Keratinocyte (primary cell): ENCODE measurements around the gene FMN1. TPM values are rescaled to one million over a fixed set of nuclear protein-coding genes. Genes with fewer than 3 reads are reported as not detected.

Experiments
- DNase-seq: peaks from one replicate; pipeline ENCODE4 v3.0.0-alpha.2; 2011; ENCODE audit warnings: low read depth, missing footprints, low spot score
- FAIRE-seq: peaks from 2 replicates; lab custom pipeline; 2011; peaks lifted over from hg19 to GRCh38; lab: Jason Lieb, UNC
- H2AFZ ChIP-seq: 2 replicates; pipeline ENCODE4 v1.6.0; 2012; ENCODE audit warnings: low read length, control low read depth, inconsistent platforms; ENCODE audit not compliant: control insufficient read depth
- H3K27ac ChIP-seq: 2 replicates; pipeline ENCODE4 v1.5.1; 2011; ENCODE audit warnings: low read length; ENCODE audit not compliant: control insufficient read depth, insufficient read depth
- H3K27me3 ChIP-seq: 3 replicates; pipeline ENCODE4 v1.6.0; 2011; ENCODE audit warnings: low read length; ENCODE audit not compliant: control insufficient read depth, insufficient read depth; ENCODE audit errors: extremely low read depth
- H3K36me3 ChIP-seq, 2 experiments: 2 replicates in 1 of 2; 3 replicates in 1 of 2; pipeline ENCODE4 v1.5.1; 2011; ENCODE audit warnings: low read length in 2 of 2, mild to moderate bottlenecking in 1 of 2; ENCODE audit not compliant: control insufficient read depth in 2 of 2, insufficient read depth in 2 of 2; ENCODE audit errors: extremely low read depth in 1 of 2
- H3K4me1 ChIP-seq: 3 replicates; pipeline ENCODE4 v1.5.1; 2011; ENCODE audit warnings: low read length; ENCODE audit not compliant: control insufficient read depth, insufficient read depth; ENCODE audit errors: extremely low read depth
- H3K4me2 ChIP-seq: 3 replicates; pipeline ENCODE4 v1.6.0; 2011; ENCODE audit warnings: low read depth, low read length; ENCODE audit not compliant: control insufficient read depth, insufficient read depth; ENCODE audit errors: extremely low read depth
- H3K4me3 ChIP-seq, 3 experiments: fragments of 200-600 bp in 1 of 3; sonication (generic) in 1 of 3; 2 replicates in 2 of 3; 3 replicates in 1 of 3; pipeline ENCODE4 v1.5.1; 2011 to 2016; ENCODE audit warnings: low read length in 3 of 3, mild to moderate bottlenecking in 3 of 3, control low read depth in 2 of 3, inconsistent platforms in 1 of 3, low read depth in 1 of 3, mixed read lengths in 1 of 3, mixed run types in 1 of 3, moderate library complexity in 1 of 3; ENCODE audit not compliant: control insufficient read depth in 2 of 3, insufficient read depth in 2 of 3; ENCODE audit errors: extremely low read depth in 1 of 3
- H3K79me2 ChIP-seq: 2 replicates; pipeline ENCODE4 v1.6.0; 2012; ENCODE audit warnings: low read length; ENCODE audit not compliant: control insufficient read depth, insufficient read depth
- H3K9ac ChIP-seq: 3 replicates; pipeline ENCODE4 v1.6.0; 2011; ENCODE audit warnings: low read length; ENCODE audit not compliant: control insufficient read depth, insufficient read depth; ENCODE audit errors: extremely low read depth
- H3K9me1 ChIP-seq: 3 replicates; pipeline ENCODE4 v1.6.0; 2011; ENCODE audit warnings: low read length; ENCODE audit not compliant: control insufficient read depth, insufficient read depth; ENCODE audit errors: extremely low read depth
- H3K9me3 ChIP-seq: 2 replicates; pipeline ENCODE4 v1.5.1; 2012; ENCODE audit warnings: low read depth, low read length; ENCODE audit not compliant: control insufficient read depth
- H4K20me1 ChIP-seq: 3 replicates; pipeline ENCODE4 v1.6.0; 2011; ENCODE audit warnings: low read length; ENCODE audit not compliant: control insufficient read depth, insufficient read depth; ENCODE audit errors: extremely low read depth
- CTCF ChIP-seq, 3 experiments: IDR thresholded peaks in 1 of 3; conservative IDR thresholded peaks in 1 of 3; optimal IDR thresholded peaks in 1 of 3; 2 replicates in 2 of 3; 3 replicates in 1 of 3; pipeline versions ENCODE3 to v1.5.1; 2011; ENCODE audit warnings: low read length in 3 of 3, mild to moderate bottlenecking in 3 of 3, moderate library complexity in 2 of 3, control low read depth in 1 of 3, inconsistent platforms in 1 of 3; ENCODE audit not compliant: insufficient read depth in 2 of 3; ENCODE audit errors: extremely low read depth in 1 of 3
- EZH2 ChIP-seq: IDR thresholded peaks from one replicate; pipeline ENCODE4 v1.6.1; 2012; ENCODE audit warnings: inconsistent platforms, mild to moderate bottlenecking, low read length, moderate library complexity
- dilution Hi-C: fragments of 300-500 bp; cut with MboI; formaldehyde crosslinking; loops from one replicate; pipeline ENCODE4 v1.7.0; 2020; ENCODE audit warnings: low sequenced_read_pairs; ENCODE audit not compliant: extremely low pct_ligation_motif_present
- polyA plus RNA-seq, 5 experiments: library from polyadenylated mRNA; depleted of rRNA in 3 of 5; stranded (reverse) in 3 of 5; stranded (forward) in 1 of 5; unstranded in 1 of 5; fragments of >200 nt; gene quantifications; 1 replicate in 1 of 5; 2 replicates in 3 of 5; 3 replicates in 1 of 5; pipeline versions ENCODE4 v1.2.1 to v1.2.3, GENCODE V29; 2011 to 2012; ENCODE audit warnings: missing spikeins in 2 of 5, low read depth in 1 of 5, low replicate concordance in 1 of 5

The FMN1 gene
- polyA plus RNA-seq, 1 donor (not counting 4 experiments of a cell fraction or from before 2014, with no cell fraction given) = 0.71 TPM

- dilution Hi-C loops = no loop called here
- FAIRE-seq (no peak), DNase-seq (no peak)
- Histone ChIP-seq H3K9ac (no peak overlapping the region), H3K4me3 (no peak overlapping the region), H4K20me1 (no peaks in the 10 kb centered on the region), H3K9me1 (no peaks in the 10 kb centered on the region), H3K27me3 (no peaks in the 10 kb centered on the region), H3K4me2 (no peak overlapping the region), H2AFZ (no peak overlapping the region), H3K36me3 (no peaks in the 10 kb centered on the region), H3K27ac (no peak overlapping the region), H3K4me1 (peaks cover 12% of the 10 kb centered on the region), H3K79me2 (no peaks in the 10 kb centered on the region), H3K9me3 (no peaks in the 10 kb centered on the region)
- no peak for TF ChIP-seq CTCF (optimal IDR thresholded peaks at IDR 0.05 in 1 of 3, IDR thresholded peaks at IDR 0.05 in 1 of 3, conservative IDR thresholded peaks at IDR 0.05 in 1 of 3; ENCODE audit: extremely low read depth in 1 of 3, insufficient read depth in 2 of 3, low read length in 3 of 3)
- TF ChIP-seq EZH2 = no peak
Measured at GRCh38 chr15:33206366-33206765, 11.9 kb upstream of the FMN1 start.

- H3K4me3 ChIP-seq = no peak overlapping the region
- dilution Hi-C loops = no loop called here
Measured at GRCh38 chr15:33204926-33205325, 10.4 kb upstream of the FMN1 start.

More at GRCh38 chr15:33204926-33205325, 10.4 kb upstream of the FMN1 start:
- Histone ChIP-seq H3K9ac (no peak overlapping the region), H3K9me1 (no peaks in the 10 kb centered on the region), H2AFZ (no peak overlapping the region), H3K79me2 (no peaks in the 10 kb centered on the region), H3K36me3 (no peaks in the 10 kb centered on the region), H3K4me1 (peaks cover 16% of the 10 kb centered on the region), H3K27me3 (no peaks in the 10 kb centered on the region), H3K27ac (no peak overlapping the region), H3K9me3 (no peaks in the 10 kb centered on the region), H3K4me2 (no peak overlapping the region), H4K20me1 (no peaks in the 10 kb centered on the region)
- no peak for TF ChIP-seq EZH2
- no peak for TF ChIP-seq CTCF (optimal IDR thresholded peaks at IDR 0.05 in 1 of 3, IDR thresholded peaks at IDR 0.05 in 1 of 3, conservative IDR thresholded peaks at IDR 0.05 in 1 of 3; ENCODE audit: extremely low read depth in 1 of 3, insufficient read depth in 2 of 3, low read length in 3 of 3)
- no peak for DNase-seq
- no peak for FAIRE-seq
